ENCODE measurements around the gene BCLAF3. TPM values are rescaled to one million over a fixed set of nuclear protein-coding genes. Genes with fewer than 3 reads are reported as not detected.

The BCLAF3 gene
- total RNA-seq, 4 donors from 2014 or later = 3.8 to 23.7 (median 18.9) TPM

GRCh38 chrX:19981947-19982346 is 8.9 kb downstream of the BCLAF3 start:
- DNase-seq = no peak
- Histone ChIP-seq H3K4me1 (no peaks in the 10 kb centered on the region), H3K4me3 (no peak overlapping the region), H3K27me3 (no peaks in the 10 kb centered on the region), H3K27ac (no peak overlapping the region), H3K36me3 (no peaks in the 10 kb centered on the region), H3K9me3 (no peaks in the 10 kb centered on the region)
- intact Hi-C loops (cut with DNase I; ENCODE audit: low total_unique reads) = no loop called here
- TF ChIP-seq POLR2A (IDR thresholded peaks at IDR 0.05) = no peak
- TF ChIP-seq, protein P1, sequence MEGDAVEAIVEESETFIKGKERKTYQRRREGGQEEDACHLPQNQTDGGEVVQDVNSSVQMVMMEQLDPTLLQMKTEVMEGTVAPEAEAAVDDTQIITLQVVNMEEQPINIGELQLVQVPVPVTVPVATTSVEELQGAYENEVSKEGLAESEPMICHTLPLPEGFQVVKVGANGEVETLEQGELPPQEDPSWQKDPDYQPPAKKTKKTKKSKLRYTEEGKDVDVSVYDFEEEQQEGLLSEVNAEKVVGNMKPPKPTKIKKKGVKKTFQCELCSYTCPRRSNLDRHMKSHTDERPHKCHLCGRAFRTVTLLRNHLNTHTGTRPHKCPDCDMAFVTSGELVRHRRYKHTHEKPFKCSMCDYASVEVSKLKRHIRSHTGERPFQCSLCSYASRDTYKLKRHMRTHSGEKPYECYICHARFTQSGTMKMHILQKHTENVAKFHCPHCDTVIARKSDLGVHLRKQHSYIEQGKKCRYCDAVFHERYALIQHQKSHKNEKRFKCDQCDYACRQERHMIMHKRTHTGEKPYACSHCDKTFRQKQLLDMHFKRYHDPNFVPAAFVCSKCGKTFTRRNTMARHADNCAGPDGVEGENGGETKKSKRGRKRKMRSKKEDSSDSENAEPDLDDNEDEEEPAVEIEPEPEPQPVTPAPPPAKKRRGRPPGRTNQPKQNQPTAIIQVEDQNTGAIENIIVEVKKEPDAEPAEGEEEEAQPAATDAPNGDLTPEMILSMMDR (IDR thresholded peaks at IDR 0.05) = no peak

GRCh38 chrX:19975845-19976244 is 15.0 kb downstream of the BCLAF3 start:
- Histone ChIP-seq H3K27ac (no peak overlapping the region), H3K36me3 (no peaks in the 10 kb centered on the region), H3K27me3 (no peaks in the 10 kb centered on the region), H3K4me1 (no peaks in the 10 kb centered on the region), H3K9me3 (no peaks in the 10 kb centered on the region), H3K4me3 (no peak overlapping the region)
- TF ChIP-seq, protein P1 (IDR thresholded peaks at IDR 0.05) = no peak
- TF ChIP-seq POLR2A (IDR thresholded peaks at IDR 0.05) = no peak
- intact Hi-C loops (cut with DNase I; ENCODE audit: low total_unique reads) = no loop called here
- no peak for DNase-seq

DNA sequence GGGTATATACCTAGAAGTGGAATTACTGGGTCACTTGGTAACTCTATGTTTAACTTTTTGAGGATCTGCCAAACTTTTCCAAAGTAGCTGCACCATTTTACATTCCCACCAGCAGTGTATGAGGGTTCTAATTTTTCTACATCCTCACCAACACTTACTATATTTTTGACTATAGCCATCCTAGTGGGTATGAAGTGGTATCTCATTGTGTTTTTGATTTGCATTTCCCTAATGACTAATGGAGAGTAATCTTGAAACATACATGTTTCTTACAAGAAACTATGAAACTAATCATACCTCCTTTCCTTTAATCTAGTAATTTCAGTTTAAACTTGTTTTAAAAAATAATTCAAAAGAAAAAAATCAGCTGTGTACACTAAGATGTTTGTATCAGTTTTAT is 17.9 kb downstream of the BCLAF3 start:
- Histone ChIP-seq H3K4me3 (no peak overlapping the region), H3K36me3 (no peaks in the 10 kb centered on the region), H3K4me1 (no peaks in the 10 kb centered on the region), H3K27ac (no peak overlapping the region), H3K9me3 (no peaks in the 10 kb centered on the region), H3K27me3 (no peaks in the 10 kb centered on the region)
- no peak for TF ChIP-seq POLR2A (IDR thresholded peaks at IDR 0.05)
- TF ChIP-seq, protein P1 (IDR thresholded peaks at IDR 0.05) = no peak
- intact Hi-C loops (cut with DNase I; ENCODE audit: low total_unique reads) = no loop called here
- no peak for DNase-seq

DNA sequence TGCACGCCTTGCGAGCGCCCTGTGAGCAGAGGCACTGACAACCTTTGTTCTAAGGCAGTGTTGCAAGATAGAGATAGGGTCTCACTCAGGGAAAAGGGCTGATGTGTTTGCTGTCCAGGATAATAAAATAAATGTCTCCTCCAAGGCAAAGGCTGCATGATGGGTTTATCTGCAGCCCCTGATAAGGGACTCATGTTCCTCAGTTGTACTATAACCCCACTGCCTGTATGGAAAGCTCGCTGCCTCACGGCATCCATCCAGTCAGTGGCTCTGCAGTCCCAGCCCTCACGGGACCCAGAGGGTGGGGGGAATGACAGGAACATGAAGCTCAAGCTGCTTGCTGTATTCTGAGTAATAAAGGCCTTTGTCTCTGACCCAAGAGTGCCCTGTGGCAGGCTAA is 22.6 kb downstream of the BCLAF3 start:
- H3K36me3 ChIP-seq = no peaks in the 10 kb centered on the region
- H3K4me3 ChIP-seq = no peak overlapping the region
- no peak for DNase-seq
- H3K27me3 ChIP-seq = no peaks in the 10 kb centered on the region
- no peaks in the 10 kb centered on the region for H3K4me1 ChIP-seq
- intact Hi-C loops (cut with DNase I; ENCODE audit: low total_unique reads) = no loop called here
- TF ChIP-seq, protein P1 (IDR thresholded peaks at IDR 0.05) = no peak
- no peak for TF ChIP-seq POLR2A (IDR thresholded peaks at IDR 0.05)
- H3K27ac ChIP-seq = no peak overlapping the region
- H3K9me3 ChIP-seq = no peaks in the 10 kb centered on the region

GRCh38 chrX:19966056-19966455 is 24.8 kb downstream of the BCLAF3 start:
- H3K4me3 ChIP-seq = no peak overlapping the region
- H3K36me3 ChIP-seq = no peaks in the 10 kb centered on the region
- no peak for TF ChIP-seq POLR2A (IDR thresholded peaks at IDR 0.05)
- TF ChIP-seq, protein P1 (IDR thresholded peaks at IDR 0.05) = no peak
- no peak overlapping the region for H3K27ac ChIP-seq
- no peaks in the 10 kb centered on the region for H3K9me3 ChIP-seq
- H3K27me3 ChIP-seq = no peaks in the 10 kb centered on the region
- no peak for DNase-seq
- intact Hi-C loops (cut with DNase I; ENCODE audit: low total_unique reads) = no loop called here
- no peaks in the 10 kb centered on the region for H3K4me1 ChIP-seq

All from uterus (tissue), 4 donors.